ENCODE measurements around the gene AJUBA.
"Not testable (repeated sequence)": the region's sequence is repeated elsewhere in the genome, so short reads cannot be mapped to it uniquely, and the experiment has no call there.

Gene AJUBA

GRCh38 chr14:23006544-23007419, 24.4 kb upstream of the AJUBA start:
- peak; percentile 92 to 96 (median 95) for DNase-seq (ENCODE audit: low read depth in 3 of 3)

- DNase-seq (ENCODE audit: low read depth in 3 of 3) = no peak
Observed at GRCh38 chr14:23006188-23006534, 23.8 kb upstream of the AJUBA start.

GRCh38 chr14:23005451-23006187, 23.3 kb upstream of the AJUBA start:
- DNase-seq (ENCODE audit: low read depth in 3 of 3) = no peak

GRCh38 chr14:23004274-23004673, 21.9 kb upstream of the AJUBA start:
- DNase-seq (ENCODE audit: low read depth in 3 of 3) = not testable (repeated sequence)

GRCh38 chr14:23002592-23002991, 20.2 kb upstream of the AJUBA start:
- DNase-seq (ENCODE audit: low read depth in 3 of 3) = no peak

- DNase-seq (ENCODE audit: low read depth in 3 of 3) = no peak
Observed at GRCh38 chr14:23000860-23001259, 18.5 kb upstream of the AJUBA start.

GRCh38 chr14:22998329-22999012, 16.1 kb upstream of the AJUBA start:
- DNase-seq (ENCODE audit: low read depth in 3 of 3) = no peak

GRCh38 chr14:22997676-22998323, 15.4 kb upstream of the AJUBA start:
- no peak for DNase-seq (ENCODE audit: low read depth in 3 of 3)

GRCh38 chr14:22996768-22997654, 14.7 kb upstream of the AJUBA start:
- no peak for DNase-seq (ENCODE audit: low read depth in 3 of 3)

GRCh38 chr14:22995889-22996625, 13.7 kb upstream of the AJUBA start:
- no peak for DNase-seq (ENCODE audit: low read depth in 3 of 3)

- DNase-seq (ENCODE audit: low read depth in 3 of 3) = peak in 1 of 3 experiments; percentile 11
Observed at GRCh38 chr14:22994762-22995275, 12.5 kb upstream of the AJUBA start.

GRCh38 chr14:22993517-22993916, 11.2 kb upstream of the AJUBA start:
- no peak for DNase-seq (ENCODE audit: low read depth in 3 of 3)

- DNase-seq (ENCODE audit: low read depth in 3 of 3) = no peak
Observed at GRCh38 chr14:22991852-22992251, 9.5 kb upstream of the AJUBA start.

GRCh38 chr14:22987291-22987690, 4.9 kb upstream of the AJUBA start:
- no peak for DNase-seq (ENCODE audit: low read depth in 3 of 3)

- DNase-seq (ENCODE audit: low read depth in 3 of 3) = peak; percentile 82 to 88 (median 87)
Observed at GRCh38 chr14:22986508-22987054, 4.2 kb upstream of the AJUBA start.

GRCh38 chr14:22985894-22986507, 3.6 kb upstream of the AJUBA start:
- no peak for DNase-seq (ENCODE audit: low read depth in 3 of 3)

GRCh38 chr14:22984959-22985658, 2.8 kb upstream of the AJUBA start:
- no peak for DNase-seq (ENCODE audit: low read depth in 3 of 3)

- DNase-seq (ENCODE audit: low read depth in 3 of 3) = no peak
Observed at GRCh38 chr14:22981876-22982476, 375 bp downstream of the AJUBA start.

Data from stimulated activated CD4-positive, alpha-beta T cell treated with anti-CD3 and anti-CD28 coated beads, TNF-alpha, amount 100 ng/mL, for 24 hours (primary cell).